K562 (cell line): ENCODE results near the gene CD82.

Source experiments
- CTCF ChIP-seq, 3 experiments: IDR thresholded peaks in 2 of 3; conservative IDR thresholded peaks in 1 of 3; 2 replicates each; pipeline ENCODE4 v1.5.1; 2011 to 2012; ENCODE audit warnings: low read length in 3 of 3, mild to moderate bottlenecking in 3 of 3, control low read depth in 2 of 3, improper control_type of control experiment in 1 of 3, inconsistent platforms in 1 of 3, low read depth in 1 of 3, mixed read lengths in 1 of 3, moderate library complexity in 1 of 3; ENCODE audit not compliant: insufficient read depth in 2 of 3
- EP300 ChIP-seq: IDR thresholded peaks from 2 replicates; pipeline ENCODE4 v1.6.1; 2012; ENCODE audit warnings: low read length, improper control_type of control experiment
- NR0B1 ChIP-seq: fragments of 450-650 bp; IDR thresholded peaks from one replicate; pipeline ENCODE4 v1.6.1; 2018; ENCODE audit warnings: mild to moderate bottlenecking, moderate library complexity; ENCODE audit not compliant: partially characterized antibody
- TF ChIP-seq, protein P1 (sequence below): fragments of 250-450 bp; sonication (Bioruptor Pico); IDR thresholded peaks from 2 replicates; pipeline ENCODE4 v1.8.0; 2021; ENCODE audit warnings: moderate library complexity, mild to moderate bottlenecking, inconsistent platforms
- TF ChIP-seq, protein P2 (sequence below), 2 experiments: fragments of 200-800 bp in 1 of 2; sonication (Bioruptor generic) in 1 of 2; sonication (generic) in 1 of 2; formaldehyde crosslinking in 1 of 2; IDR thresholded peaks in 1 of 2; conservative IDR thresholded peaks in 1 of 2; 2 replicates each; pipeline versions ENCODE4 v1.5.0 to v1.6.1; 2016 to 2020; ENCODE audit warnings: missing compliant biosample characterization in 1 of 2, missing genetic modification characterization in 1 of 2, missing genetic modification reagents in 1 of 2

GRCh38 chr11:44525473-44526252 is 39.8 kb upstream of the CD82 start:
- TF ChIP-seq, protein P1, sequence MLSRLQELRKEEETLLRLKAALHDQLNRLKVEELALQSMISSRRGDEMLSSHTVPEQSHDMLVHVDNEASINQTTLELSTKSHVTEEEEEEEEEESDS = no peak
- TF ChIP-seq EP300 (no peak), NR0B1 (no peak), CTCF (IDR thresholded peaks at IDR 0.05 in 2 of 3, conservative IDR thresholded peaks at IDR 0.05 in 1 of 3; ENCODE audit: insufficient read depth in 2 of 3, low read depth in 1 of 3, low read length in 3 of 3) (no peak)
- TF ChIP-seq, protein P2, sequence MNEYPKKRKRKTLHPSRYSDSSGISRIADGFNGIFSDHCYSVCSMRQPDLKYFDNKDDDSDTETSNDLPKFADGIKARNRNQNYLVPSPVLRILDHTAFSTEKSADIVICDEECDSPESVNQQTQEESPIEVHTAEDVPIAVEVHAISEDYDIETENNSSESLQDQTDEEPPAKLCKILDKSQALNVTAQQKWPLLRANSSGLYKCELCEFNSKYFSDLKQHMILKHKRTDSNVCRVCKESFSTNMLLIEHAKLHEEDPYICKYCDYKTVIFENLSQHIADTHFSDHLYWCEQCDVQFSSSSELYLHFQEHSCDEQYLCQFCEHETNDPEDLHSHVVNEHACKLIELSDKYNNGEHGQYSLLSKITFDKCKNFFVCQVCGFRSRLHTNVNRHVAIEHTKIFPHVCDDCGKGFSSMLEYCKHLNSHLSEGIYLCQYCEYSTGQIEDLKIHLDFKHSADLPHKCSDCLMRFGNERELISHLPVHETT (CRISPR knock-in tag; conservative IDR thresholded peaks at IDR 0.05 in 1 of 2, IDR thresholded peaks at IDR 0.05 in 1 of 2) = no peak
